Parathyroid adenoma (tissue), 2 donors: ENCODE measurements around the gene CAMKMT.

Experiments used
- H2AFZ ChIP-seq: fragments of 300-600 bp; sonication (generic); one replicate; pipeline ENCODE4 v1.7.0; 2017; ENCODE audit warnings: antibody characterized with exemption, mild to moderate bottlenecking
- H3K27ac ChIP-seq: fragments of 300-600 bp; sonication (generic); one replicate; pipeline ENCODE4 v1.7.0; 2017
- H3K27me3 ChIP-seq: fragments of 300-600 bp; sonication (generic); one replicate; pipeline ENCODE4 v1.7.0; 2017; ENCODE audit warnings: low read length; ENCODE audit not compliant: control insufficient read depth, insufficient read depth
- H3K36me3 ChIP-seq: fragments of 300-600 bp; sonication (generic); one replicate; pipeline ENCODE4 v1.7.0; 2017; ENCODE audit warnings: low read length; ENCODE audit not compliant: control insufficient read depth, insufficient read depth
- H3K4me1 ChIP-seq: fragments of 300-600 bp; sonication (generic); one replicate; pipeline ENCODE4 v1.7.0; 2017; ENCODE audit warnings: control low read depth
- H3K4me2 ChIP-seq: fragments of 300-600 bp; sonication (generic); one replicate; pipeline ENCODE4 v1.7.0; 2017; ENCODE audit warnings: low read length
- H3K4me3 ChIP-seq: fragments of 300-600 bp; sonication (generic); one replicate; pipeline ENCODE4 v1.7.0; 2017; ENCODE audit warnings: low read depth, low read length
- H3K79me2 ChIP-seq: fragments of 300-600 bp; sonication (generic); one replicate; pipeline ENCODE4 v1.7.0; 2017; ENCODE audit warnings: control low read depth
- H3K9ac ChIP-seq: fragments of 300-600 bp; sonication (generic); one replicate; pipeline ENCODE4 v1.7.0; 2017; ENCODE audit warnings: mild to moderate bottlenecking
- H3K9me3 ChIP-seq: fragments of 300-600 bp; sonication (generic); one replicate; pipeline ENCODE4 v1.7.0; 2017; ENCODE audit warnings: low read length; ENCODE audit not compliant: control insufficient read depth
- TF ChIP-seq, protein P1 (sequence below): fragments of 300-600 bp; sonication (generic); IDR thresholded peaks from one replicate; pipeline ENCODE4 v1.7.0; 2017; ENCODE audit warnings: antibody characterized with exemption, mild to moderate bottlenecking
- donor health status: primary hyperparathyroidism.

Gene CAMKMT

DNA sequence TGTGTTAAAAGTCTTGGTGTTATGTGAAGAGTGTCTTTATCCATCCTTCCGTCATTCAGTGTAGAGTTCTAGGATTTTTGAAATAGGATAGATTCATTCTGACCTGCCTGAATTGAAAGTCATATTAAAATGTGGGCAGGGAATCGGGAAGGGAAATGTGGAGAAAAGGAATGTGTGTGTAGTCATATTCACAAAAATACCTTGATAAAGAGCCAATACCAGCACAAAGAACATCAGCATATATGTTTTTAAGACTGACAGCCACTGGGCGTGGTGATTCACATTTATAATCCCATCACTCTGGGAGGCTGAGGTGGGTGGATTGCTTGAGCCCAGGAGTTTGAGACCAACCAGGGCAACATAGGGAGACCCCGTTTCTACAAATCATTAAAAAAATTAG is 188.1 kb downstream of the CAMKMT start:
- no peaks in the 10 kb centered on the region for H3K9me3 ChIP-seq
- H3K9ac ChIP-seq: no peak overlapping the region
- no peak overlapping the region for H3K27ac ChIP-seq
- H3K79me2 ChIP-seq: no peaks in the 10 kb centered on the region
- no peaks in the 10 kb centered on the region for H3K36me3 ChIP-seq
- no peak overlapping the region for H2AFZ ChIP-seq
- H3K4me3 ChIP-seq: no peak overlapping the region
- H3K4me2 ChIP-seq: no peak overlapping the region
- no peaks in the 10 kb centered on the region for H3K27me3 ChIP-seq
- peaks cover 9% of the 10 kb centered on the region for H3K4me1 ChIP-seq
- TF ChIP-seq, protein P1, sequence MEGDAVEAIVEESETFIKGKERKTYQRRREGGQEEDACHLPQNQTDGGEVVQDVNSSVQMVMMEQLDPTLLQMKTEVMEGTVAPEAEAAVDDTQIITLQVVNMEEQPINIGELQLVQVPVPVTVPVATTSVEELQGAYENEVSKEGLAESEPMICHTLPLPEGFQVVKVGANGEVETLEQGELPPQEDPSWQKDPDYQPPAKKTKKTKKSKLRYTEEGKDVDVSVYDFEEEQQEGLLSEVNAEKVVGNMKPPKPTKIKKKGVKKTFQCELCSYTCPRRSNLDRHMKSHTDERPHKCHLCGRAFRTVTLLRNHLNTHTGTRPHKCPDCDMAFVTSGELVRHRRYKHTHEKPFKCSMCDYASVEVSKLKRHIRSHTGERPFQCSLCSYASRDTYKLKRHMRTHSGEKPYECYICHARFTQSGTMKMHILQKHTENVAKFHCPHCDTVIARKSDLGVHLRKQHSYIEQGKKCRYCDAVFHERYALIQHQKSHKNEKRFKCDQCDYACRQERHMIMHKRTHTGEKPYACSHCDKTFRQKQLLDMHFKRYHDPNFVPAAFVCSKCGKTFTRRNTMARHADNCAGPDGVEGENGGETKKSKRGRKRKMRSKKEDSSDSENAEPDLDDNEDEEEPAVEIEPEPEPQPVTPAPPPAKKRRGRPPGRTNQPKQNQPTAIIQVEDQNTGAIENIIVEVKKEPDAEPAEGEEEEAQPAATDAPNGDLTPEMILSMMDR: no peak

DNA sequence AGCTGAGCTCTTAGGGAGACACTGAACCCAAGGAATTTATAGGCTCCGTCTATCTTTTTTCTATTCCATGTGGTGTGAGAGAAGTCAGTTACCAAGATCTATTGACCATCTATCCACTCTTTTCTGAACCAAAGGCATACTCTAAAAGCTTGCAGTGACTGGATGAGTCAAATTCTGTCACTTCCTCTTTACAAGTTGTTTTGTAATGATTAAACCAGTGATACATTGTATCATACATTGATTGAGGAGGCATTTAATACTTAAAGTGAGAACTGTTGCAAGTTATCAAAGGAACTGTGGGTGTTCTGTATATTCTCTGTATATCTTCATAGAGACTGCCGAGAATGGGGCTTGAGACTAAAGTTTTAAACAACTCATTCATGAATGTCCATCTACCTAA is 188.8 kb downstream of the CAMKMT start:
- Histone ChIP-seq H2AFZ (no peak overlapping the region), H3K79me2 (no peaks in the 10 kb centered on the region), H3K36me3 (no peaks in the 10 kb centered on the region), H3K9me3 (no peaks in the 10 kb centered on the region), H3K27me3 (no peaks in the 10 kb centered on the region), H3K9ac (no peak overlapping the region), H3K4me3 (no peak overlapping the region), H3K4me1 (peaks cover 9% of the 10 kb centered on the region), H3K27ac (no peak overlapping the region), H3K4me2 (no peak overlapping the region)
- TF ChIP-seq, protein P1: no peak

DNA sequence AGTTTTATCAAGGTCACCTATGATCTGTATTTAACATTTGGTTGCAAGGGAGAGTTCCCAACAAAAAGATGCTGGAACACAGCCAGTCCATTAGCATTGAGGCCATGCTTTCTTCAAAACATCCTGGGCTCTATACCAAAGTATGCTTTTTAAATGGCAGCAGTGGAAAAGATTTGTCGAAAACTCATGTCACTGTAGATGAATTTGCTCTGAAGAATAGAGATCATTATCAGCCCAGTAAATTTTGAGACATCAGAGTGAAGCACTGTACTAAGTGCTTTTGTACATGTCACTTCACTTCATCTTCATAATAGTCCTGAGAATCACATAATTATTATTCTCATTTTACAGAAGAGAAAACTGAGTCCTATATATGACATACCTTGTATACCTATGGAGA is 189.8 kb downstream of the CAMKMT start:
- TF ChIP-seq, protein P1: no peak
- H3K9ac ChIP-seq: no peak overlapping the region
- no peaks in the 10 kb centered on the region for H3K9me3 ChIP-seq
- H3K4me1 ChIP-seq: peaks cover 9% of the 10 kb centered on the region
- H2AFZ ChIP-seq: no peak overlapping the region
- no peak overlapping the region for H3K4me3 ChIP-seq
- H3K27ac ChIP-seq: no peak overlapping the region
- H3K36me3 ChIP-seq: no peaks in the 10 kb centered on the region
- no peak overlapping the region for H3K4me2 ChIP-seq
- H3K27me3 ChIP-seq: no peaks in the 10 kb centered on the region
- H3K79me2 ChIP-seq: no peaks in the 10 kb centered on the region

DNA sequence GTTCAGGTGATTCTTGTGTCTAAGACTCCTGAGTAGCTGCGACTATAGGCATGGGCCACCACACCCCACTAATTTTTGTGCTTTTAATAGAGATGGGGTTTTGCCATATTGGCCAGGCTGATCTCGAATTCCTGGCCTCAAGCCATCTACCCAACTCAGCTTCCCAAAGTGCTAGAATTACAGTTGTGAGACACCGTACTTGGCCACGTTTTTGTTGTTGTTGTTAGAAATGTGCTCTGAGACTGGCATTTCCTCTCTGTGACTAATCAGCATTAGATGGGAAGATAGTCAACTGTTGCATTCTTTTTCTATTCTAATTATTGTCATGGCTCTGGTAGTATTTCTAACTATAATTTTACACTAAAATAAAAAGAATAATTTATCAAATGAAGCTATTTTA is 191.7 kb downstream of the CAMKMT start:
- H3K9me3 ChIP-seq: no peaks in the 10 kb centered on the region
- H3K4me1 ChIP-seq: no peaks in the 10 kb centered on the region
- H3K4me3 ChIP-seq: no peak overlapping the region
- TF ChIP-seq, protein P1: no peak
- H3K27ac ChIP-seq: no peak overlapping the region
- no peak overlapping the region for H3K4me2 ChIP-seq
- H3K27me3 ChIP-seq: no peaks in the 10 kb centered on the region
- H3K79me2 ChIP-seq: no peaks in the 10 kb centered on the region
- H3K9ac ChIP-seq: no peak overlapping the region
- H2AFZ ChIP-seq: no peak overlapping the region
- no peaks in the 10 kb centered on the region for H3K36me3 ChIP-seq

DNA sequence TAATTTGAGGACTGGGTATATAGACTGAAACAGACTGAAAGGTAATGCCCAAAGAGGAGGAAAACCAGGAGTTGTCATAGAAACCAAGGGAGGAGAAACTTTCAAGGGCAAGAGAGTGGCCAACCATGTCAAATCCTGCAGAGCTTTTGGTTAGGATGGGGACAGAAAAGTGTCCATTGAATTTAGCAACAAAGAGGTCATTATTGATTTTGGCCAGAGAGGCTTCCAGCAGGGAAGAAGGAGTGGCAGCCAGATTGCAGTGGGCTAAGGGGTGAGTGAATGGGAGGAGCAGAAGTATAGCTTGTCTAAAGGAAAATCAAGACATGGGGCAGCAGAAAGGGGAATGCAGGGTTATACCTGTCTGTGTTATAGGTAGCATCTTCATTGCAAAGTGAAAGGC is 194.0 kb downstream of the CAMKMT start:
- Histone ChIP-seq H2AFZ (no peak overlapping the region), H3K79me2 (no peaks in the 10 kb centered on the region), H3K27me3 (no peaks in the 10 kb centered on the region), H3K27ac (no peak overlapping the region), H3K4me3 (no peak overlapping the region), H3K4me1 (no peaks in the 10 kb centered on the region), H3K9me3 (no peaks in the 10 kb centered on the region), H3K36me3 (no peaks in the 10 kb centered on the region), H3K4me2 (no peak overlapping the region), H3K9ac (no peak overlapping the region)
- TF ChIP-seq, protein P1: no peak
